ENCODE data around the gene NLRX1. TPM values are rescaled to one million over a fixed set of nuclear protein-coding genes. Genes with fewer than 3 reads are reported as not detected.
"Not testable (repeated sequence)": the region's sequence is repeated elsewhere in the genome, so short reads cannot be mapped to it uniquely, and the experiment has no call there.

NLRX1 gene
- total RNA-seq, 1 donor from 2014 or later = 10.6 TPM

GRCh38 chr11:119222308-119222707 lies 53.8 kb downstream of the NLRX1 start:
- H3K4me3 ChIP-seq (ENCODE audit: low read depth, low read length) = no peak overlapping the region
- TF ChIP-seq CTCF (IDR thresholded peaks at IDR 0.05; ENCODE audit: insufficient read depth, low read length, poor library complexity, severe bottlenecking) = no peak
- no peaks in the 10 kb centered on the region for H3K27me3 ChIP-seq (ENCODE audit: control insufficient read depth, insufficient read depth, low read length)
- no peak for DNase-seq (ENCODE audit: low read depth)
- no peaks in the 10 kb centered on the region for H3K36me3 ChIP-seq (ENCODE audit: control insufficient read depth, insufficient read depth, low read length)

- DNase-seq (ENCODE audit: low read depth) = no peak
- TF ChIP-seq CTCF (IDR thresholded peaks at IDR 0.05; ENCODE audit: insufficient read depth, low read length, poor library complexity, severe bottlenecking) = no peak
Measured at GRCh38 chr11:119222891-119223290, 54.4 kb downstream of the NLRX1 start.

GRCh38 chr11:119223856-119224255 lies 55.3 kb downstream of the NLRX1 start:
- H3K4me3 ChIP-seq (ENCODE audit: low read depth, low read length) = no peak overlapping the region
- no peak for TF ChIP-seq CTCF (IDR thresholded peaks at IDR 0.05; ENCODE audit: insufficient read depth, low read length, poor library complexity, severe bottlenecking)
- DNase-seq (ENCODE audit: low read depth) = peak; percentile 5
- no peaks in the 10 kb centered on the region for H3K36me3 ChIP-seq (ENCODE audit: control insufficient read depth, insufficient read depth, low read length)
- H3K27me3 ChIP-seq (ENCODE audit: control insufficient read depth, insufficient read depth, low read length) = no peaks in the 10 kb centered on the region

More at GRCh38 chr11:119222891-119223290, 54.4 kb downstream of the NLRX1 start:
- Histone ChIP-seq H3K36me3 (ENCODE audit: control insufficient read depth, insufficient read depth, low read length) (no peaks in the 10 kb centered on the region), H3K27me3 (ENCODE audit: control insufficient read depth, insufficient read depth, low read length) (no peaks in the 10 kb centered on the region), H3K4me3 (ENCODE audit: low read depth, low read length) (no peak overlapping the region)

- not testable (repeated sequence) for H3K36me3 ChIP-seq (ENCODE audit: control insufficient read depth, insufficient read depth, low read length); DNase-seq (ENCODE audit: low read depth); H3K27me3 ChIP-seq (ENCODE audit: control insufficient read depth, insufficient read depth, low read length); H3K4me3 ChIP-seq (ENCODE audit: low read depth, low read length)
Measured at GRCh38 chr11:119228535-119229287, 60.2 kb downstream of the NLRX1 start.

GRCh38 chr11:119229288-119229672 lies 60.8 kb downstream of the NLRX1 start:
- DNase-seq (ENCODE audit: low read depth) = no peak
- H3K36me3 ChIP-seq (ENCODE audit: control insufficient read depth, insufficient read depth, low read length) = no peaks in the 10 kb centered on the region
- no peak overlapping the region for H3K4me3 ChIP-seq (ENCODE audit: low read depth, low read length)
- TF ChIP-seq CTCF (IDR thresholded peaks at IDR 0.05; ENCODE audit: insufficient read depth, low read length, poor library complexity, severe bottlenecking) = no peak
- H3K27me3 ChIP-seq (ENCODE audit: control insufficient read depth, insufficient read depth, low read length) = no peaks in the 10 kb centered on the region

- Histone ChIP-seq H3K36me3 (ENCODE audit: control insufficient read depth, insufficient read depth, low read length) (no peaks in the 10 kb centered on the region), H3K4me3 (ENCODE audit: low read depth, low read length) (no peak overlapping the region), H3K27me3 (ENCODE audit: control insufficient read depth, insufficient read depth, low read length) (no peaks in the 10 kb centered on the region)
- no peak for DNase-seq (ENCODE audit: low read depth)
- no peak for TF ChIP-seq CTCF (IDR thresholded peaks at IDR 0.05; ENCODE audit: insufficient read depth, low read length, poor library complexity, severe bottlenecking)
Measured at GRCh38 chr11:119229741-119230140, 61.2 kb downstream of the NLRX1 start.

Other genes with a start within 250 kb of the NLRX1 start
- gene BCL9L, start 242.8 kb upstream of the NLRX1 start, total RNA-seq = 48.3 and 51.9 TPM in 2 replicates
- gene UPK2, start 212.4 kb upstream of the NLRX1 start, total RNA-seq = 0.25 TPM in 1 of 2 replicates, not detected in the other
- gene FOXR1, start 197.0 kb upstream of the NLRX1 start, total RNA-seq = not detected in 2 replicates
- gene CENATAC, start 170.6 kb upstream of the NLRX1 start, total RNA-seq = 25.4 and 29.8 TPM in 2 replicates
- gene RPS25, start 150.4 kb upstream of the NLRX1 start, total RNA-seq = 1,597 and 2,068 TPM in 2 replicates
- gene TRAPPC4, start 150.0 kb upstream of the NLRX1 start, total RNA-seq = 61.2 and 72.6 TPM in 2 replicates
- gene SLC37A4, start 137.8 kb upstream of the NLRX1 start, total RNA-seq = 20.7 and 27.9 TPM in 2 replicates
- gene HYOU1, start 111.5 kb upstream of the NLRX1 start, total RNA-seq = 280 and 303 TPM in 2 replicates
- 30.7 and 39.0 TPM in 2 replicates for gene VPS11, start 100.9 kb upstream of the NLRX1 start, total RNA-seq
- gene HMBS, start 83.8 kb upstream of the NLRX1 start, total RNA-seq = 27.7 and 29.7 TPM in 2 replicates
- gene DPAGT1, start 66.9 kb upstream of the NLRX1 start, total RNA-seq = 16.4 and 26.6 TPM in 2 replicates
- gene C2CD2L, start 61.4 kb upstream of the NLRX1 start, total RNA-seq = 11.8 and 12.7 TPM in 2 replicates
- 25.0 and 28.8 TPM in 2 replicates for gene HINFP, start 47.1 kb upstream of the NLRX1 start, total RNA-seq
- 0.13 and 0.82 TPM in 2 replicates for gene ABCG4, start 19.7 kb upstream of the NLRX1 start, total RNA-seq
- not detected in 2 replicates for gene NHERF4, start 16.8 kb downstream of the NLRX1 start, total RNA-seq
- gene CBL, start 37.6 kb downstream of the NLRX1 start, total RNA-seq = 22.5 and 23.7 TPM in 2 replicates
- 563 and 601 TPM in 2 replicates for gene MCAM, start 148.4 kb downstream of the NLRX1 start, total RNA-seq
- 17.8 and 20.5 TPM in 2 replicates for gene RNF26, start 165.8 kb downstream of the NLRX1 start, total RNA-seq
- 2.9 and 6.2 TPM in 2 replicates for gene C1QTNF5, start 172.2 kb downstream of the NLRX1 start, total RNA-seq
- gene MFRP, start 178.0 kb downstream of the NLRX1 start, total RNA-seq = not detected in 2 replicates
- 1.6 and 2.0 TPM in 2 replicates for gene USP2, start 213.0 kb downstream of the NLRX1 start, total RNA-seq